ENCODE results near the gene PRKG1. TPM values are rescaled to one million over a fixed set of nuclear protein-coding genes. Genes with fewer than 3 reads are reported as not detected.

PRKG1 gene
- total and polyA plus RNA-seq, 2 of the 8 experiments (the other 6 are each of a cell fraction or from before 2014, with no cell fraction given) = 4.2 to 15.2 TPM

DNA sequence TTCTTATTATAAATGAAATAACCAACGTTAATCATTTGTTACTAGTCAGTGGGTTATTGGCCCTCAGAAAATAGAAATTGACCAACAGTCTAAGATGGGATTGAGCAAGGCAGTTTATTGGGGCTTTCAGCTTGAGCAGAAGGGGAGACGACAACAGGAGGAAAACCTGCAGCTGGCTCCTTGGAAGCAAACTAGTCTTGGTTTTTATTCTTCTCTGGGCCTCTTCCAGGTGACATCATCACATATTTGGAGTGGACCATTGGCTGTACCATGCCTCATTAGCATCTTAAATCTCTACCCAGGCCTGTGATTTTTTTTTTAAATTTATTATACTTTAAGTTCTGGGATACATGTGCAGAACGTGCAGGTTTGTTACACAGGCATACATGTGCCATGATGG lies 684.1 kb downstream of the PRKG1 start:
- no peaks in the 10 kb centered on the region for H3K9me3 ChIP-seq (ENCODE audit: insufficient read depth in 2 of 2, low read depth in 1 of 2, low read length in 1 of 2)
- H2BK15ac ChIP-seq (ENCODE audit: low read length) = no peak overlapping the region
- no peaks in the 10 kb centered on the region for H3K79me1 ChIP-seq (ENCODE audit: low read depth, low read length)
- H4K5ac ChIP-seq (ENCODE audit: insufficient read length, low read depth, low read length) = no peak overlapping the region
- H2BK5ac ChIP-seq (ENCODE audit: low read depth, low read length) = no peak overlapping the region
- H3K27me3 ChIP-seq (replicated peaks in 1 of 4; ENCODE audit: control insufficient read depth in 3 of 4, extremely low read depth in 1 of 4, insufficient read depth in 3 of 4, low read length in 3 of 4) = no peaks in the 10 kb centered on the region
- H4K91ac ChIP-seq (replicated peaks; ENCODE audit: insufficient read length, low read length) = no peak overlapping the region
- no peaks in the 10 kb centered on the region for H3K36me3 ChIP-seq (ENCODE audit: control insufficient read depth in 2 of 4, insufficient read depth in 4 of 4, low read length in 3 of 4)
- H3K4me1 ChIP-seq (replicated peaks in 1 of 4; ENCODE audit: control insufficient read depth in 3 of 4, insufficient read depth in 4 of 4, low read length in 3 of 4) = no peaks in the 10 kb centered on the region
- no peaks in the 10 kb centered on the region for H4K20me1 ChIP-seq (replicated peaks in 1 of 2; ENCODE audit: control insufficient read depth in 1 of 2, insufficient read depth in 2 of 2, low read length in 2 of 2)
- no peak for FAIRE-seq
- no peak overlapping the region for H2AFZ ChIP-seq (ENCODE audit: low read length)
- ChIA-PET POLR2A (ENCODE audit: partially characterized antibody) (interaction anchor here (0.7 kb wide), 1 partner anchor 64 kb away, joined by 3 read pairs; no protein-coding TSS in a partner anchor), CTCF (ENCODE audit: partially characterized antibody) (interaction anchor here (0.6 kb wide), 1 partner anchor 9 kb away, joined by 3 read pairs; no protein-coding TSS in a partner anchor)
- no peak overlapping the region for H2BK120ac ChIP-seq (replicated peaks; ENCODE audit: low read depth, low read length)
- no peak overlapping the region for H2BK20ac ChIP-seq (ENCODE audit: low read length)
- no peak overlapping the region for H2AK5ac ChIP-seq (ENCODE audit: low read depth, low read length)
- H4K8ac ChIP-seq (ENCODE audit: extremely low read depth, insufficient read depth, low read length) = no peak overlapping the region
- no peak overlapping the region for H3K4me3 ChIP-seq (ENCODE audit: extremely low read depth in 1 of 4, insufficient read depth in 2 of 4, low read depth in 3 of 4, low read length in 4 of 4)
- no peak overlapping the region for H3K27ac ChIP-seq (ENCODE audit: low read depth, low read length)
- H3K4ac ChIP-seq (replicated peaks; ENCODE audit: insufficient read length, low read depth, low read length) = no peak overlapping the region
- no peaks in the 10 kb centered on the region for H3K23me2 ChIP-seq (ENCODE audit: low read depth, low read length)
- H3K23ac ChIP-seq (ENCODE audit: insufficient read length) = no peak overlapping the region
- no peak overlapping the region for H3K9ac ChIP-seq (replicated peaks in 1 of 4; ENCODE audit: extremely low read depth in 1 of 4, low read depth in 3 of 4, low read length in 3 of 4)
- no peak for DNase-seq (ENCODE audit: low read depth in 1 of 2, low spot score in 2 of 2)
- WGBS, 2 experiments (ENCODE audit: extremely low coverage in 1 of 2, insufficient coverage in 1 of 2, insufficient read length in 1 of 2, insufficient replicate concordance in 2 of 2, low coverage in 1 of 2, low lambda C conversion rate in 2 of 2, missing lambda C conversion rate in 1 of 2) = 83% methylated on average over 3 of the region's 3 CpGs; no CpG with 5 or more reads in 1 of the 2 experiments
- no peak overlapping the region for H3K18ac ChIP-seq (ENCODE audit: extremely low read depth, low read length)
- no peak overlapping the region for H3K14ac ChIP-seq (ENCODE audit: insufficient read length)
- H3K56ac ChIP-seq (replicated peaks; ENCODE audit: insufficient read length, low read depth, low read length) = no peak overlapping the region
- no peak overlapping the region for H3K4me2 ChIP-seq (ENCODE audit: insufficient read depth in 1 of 2, low read depth in 2 of 2, low read length in 2 of 2)
- H2BK12ac ChIP-seq (ENCODE audit: low read depth, low read length) = no peak overlapping the region
- TF ChIP-seq CREB1 (IDR thresholded peaks at IDR 0.05) (no peak), SAP30 (IDR thresholded peaks at IDR 0.05; ENCODE audit: insufficient read depth, insufficient replicate concordance, low read length) (no peak), JUN (IDR thresholded peaks at IDR 0.05; ENCODE audit: low read depth, low read length) (no peak), BRCA1 (IDR thresholded peaks at IDR 0.05; ENCODE audit: low read depth, low read length) (no peak), CTBP2 (IDR thresholded peaks at IDR 0.05; ENCODE audit: borderline replicate concordance, insufficient read depth, insufficient read length, low read length) (no peak), ASH2L (IDR thresholded peaks at IDR 0.05; ENCODE audit: low read length) (no peak), KDM5A (IDR thresholded peaks at IDR 0.05; ENCODE audit: low read length) (no peak), SP1 (IDR thresholded peaks at IDR 0.05; ENCODE audit: low read depth, low read length) (no peak)
- TF ChIP-seq, protein P1, sequence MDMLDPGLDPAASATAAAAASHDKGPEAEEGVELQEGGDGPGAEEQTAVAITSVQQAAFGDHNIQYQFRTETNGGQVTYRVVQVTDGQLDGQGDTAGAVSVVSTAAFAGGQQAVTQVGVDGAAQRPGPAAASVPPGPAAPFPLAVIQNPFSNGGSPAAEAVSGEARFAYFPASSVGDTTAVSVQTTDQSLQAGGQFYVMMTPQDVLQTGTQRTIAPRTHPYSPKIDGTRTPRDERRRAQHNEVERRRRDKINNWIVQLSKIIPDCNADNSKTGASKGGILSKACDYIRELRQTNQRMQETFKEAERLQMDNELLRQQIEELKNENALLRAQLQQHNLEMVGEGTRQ (IDR thresholded peaks at IDR 0.05; ENCODE audit: low read length) = no peak
- TF ChIP-seq, protein P2, sequence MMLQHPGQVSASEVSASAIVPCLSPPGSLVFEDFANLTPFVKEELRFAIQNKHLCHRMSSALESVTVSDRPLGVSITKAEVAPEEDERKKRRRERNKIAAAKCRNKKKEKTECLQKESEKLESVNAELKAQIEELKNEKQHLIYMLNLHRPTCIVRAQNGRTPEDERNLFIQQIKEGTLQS (IDR thresholded peaks at IDR 0.05; ENCODE audit: insufficient read depth, low read depth, low read length) = no peak
- TF ChIP-seq, protein P3, sequence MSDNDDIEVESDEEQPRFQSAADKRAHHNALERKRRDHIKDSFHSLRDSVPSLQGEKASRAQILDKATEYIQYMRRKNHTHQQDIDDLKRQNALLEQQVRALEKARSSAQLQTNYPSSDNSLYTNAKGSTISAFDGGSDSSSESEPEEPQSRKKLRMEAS (IDR thresholded peaks at IDR 0.05) = no peak
- no peaks in the 10 kb centered on the region for H3K79me2 ChIP-seq (ENCODE audit: control insufficient read depth in 1 of 2, insufficient read depth in 2 of 2, low read length in 2 of 2)

Data from H1 (cell line).